Measurements from ENCODE around the gene NUP155. TPM values are rescaled to one million over a fixed set of nuclear protein-coding genes. Genes with fewer than 3 reads are reported as not detected.

Gene NUP155
- 18.0 to 23.4 TPM (median 21.6 TPM) in 5 replicates for total RNA-seq (2022; extraction: Qiagen RNA extraction; ENCODE audit: low read depth)

GRCh38 chr5:37370864-37371726 lies at the start of gene NUP155:
Gene NUP155 (minus strand): TSS chr5:37371106. CDS start chr5:37370977, 129 bp downstream.

GRCh38 chr5:37379100-37379628 lies 8.3 kb upstream of the NUP155 start, which contains the start of gene WDR70:
Gene WDR70 (plus strand): TSS chr5:37379318. CDS start chr5:37379368, 50 bp downstream.

GRCh38 chr5:37248970-37249814 lies 121.7 kb downstream of the NUP155 start, which contains the start of gene CPLANE1:
Gene CPLANE1 (minus strand): TSS chr5:37249376. CDS start chr5:37247698, 1,678 bp downstream.

Other genes with a start within 250 kb of the NUP155 start
- 3.0 to 4.5 TPM (median 4.3 TPM) in 5 replicates for gene CPLANE1, start 121.7 kb downstream of the NUP155 start, total RNA-seq (2022; extraction: Qiagen RNA extraction; ENCODE audit: low read depth)
- 9.3 to 16.2 TPM (median 12.2 TPM) in 5 replicates for gene WDR70, start 8.2 kb upstream of the NUP155 start, total RNA-seq (2022; extraction: Qiagen RNA extraction; ENCODE audit: low read depth)